ENCODE data around the gene FAM117A.
A peak's percentile ranks its signal among the peaks of the same experiment; 100 is the strongest.
"Not testable (repeated sequence)": the region's sequence is repeated elsewhere in the genome, so short reads cannot be mapped to it uniquely, and the experiment has no call there.

The FAM117A gene

DNA sequence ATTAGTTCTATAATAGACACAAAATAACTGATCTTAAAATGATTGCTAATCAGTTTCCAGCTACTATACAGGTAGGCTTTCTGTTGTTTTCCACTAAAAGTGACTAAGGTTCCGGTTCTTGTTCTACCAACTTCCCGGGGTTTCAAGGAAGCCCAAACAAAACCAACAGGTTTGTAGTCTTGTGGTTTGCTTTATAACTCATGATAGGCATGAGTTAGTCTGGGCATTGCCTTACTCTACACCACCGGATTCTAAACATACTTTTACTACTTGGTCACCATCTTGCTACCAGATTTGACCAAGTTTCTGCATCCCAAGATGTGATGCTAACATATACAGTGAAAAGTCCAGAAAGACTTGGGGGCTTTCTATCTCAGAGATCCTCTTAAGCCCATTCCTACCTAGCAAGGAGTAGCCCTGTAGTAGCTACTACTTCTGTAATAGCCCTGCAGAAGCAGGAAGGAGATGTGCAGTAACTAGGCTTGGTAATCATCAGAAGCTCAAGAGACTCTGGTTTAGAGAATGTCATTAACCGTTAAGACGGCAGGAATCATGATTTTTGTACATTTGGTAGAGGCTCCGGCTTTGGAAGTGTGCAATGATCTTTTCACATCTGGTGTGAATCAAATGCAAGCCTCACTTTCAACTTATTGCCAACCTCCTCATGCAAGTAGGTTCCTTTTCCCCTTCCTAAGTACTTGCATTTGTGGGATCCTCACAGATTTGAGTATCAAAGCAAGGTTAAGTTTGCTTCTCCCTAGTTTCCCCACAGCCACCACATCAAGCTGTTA, 1.6 kb downstream of the FAM117A start:
- DNase-seq, result no peak

DNA sequence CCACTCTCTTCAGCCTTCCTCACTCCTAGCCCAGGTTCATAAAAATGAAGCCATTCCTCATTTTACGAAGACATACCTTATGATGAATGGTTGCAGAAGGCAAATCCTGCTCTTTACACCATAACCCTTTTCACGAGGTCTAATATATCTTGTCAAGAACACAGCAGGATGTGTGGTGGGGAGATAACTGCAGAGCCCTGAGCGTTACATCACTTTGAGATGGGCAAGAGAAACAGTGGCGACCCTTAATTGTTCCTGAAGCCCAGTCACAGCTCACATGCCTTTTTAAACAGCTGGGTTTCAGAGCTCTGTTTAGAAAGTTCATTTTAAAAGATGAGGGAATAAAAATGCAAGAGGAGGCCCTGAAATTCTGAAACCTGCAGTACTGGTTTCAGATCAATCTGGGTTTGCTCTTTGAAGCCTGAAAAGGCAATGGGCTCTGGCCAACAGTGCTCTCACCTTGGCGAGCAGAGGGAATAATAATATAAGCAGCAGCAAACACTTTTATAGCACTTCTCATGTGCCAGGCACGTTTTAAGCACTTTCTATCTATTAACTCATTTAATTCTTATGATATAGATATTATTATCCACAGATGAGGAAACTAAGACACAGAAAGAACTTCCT, 2.9 kb downstream of the FAM117A start:
- DNase-seq, result no peak

DNA sequence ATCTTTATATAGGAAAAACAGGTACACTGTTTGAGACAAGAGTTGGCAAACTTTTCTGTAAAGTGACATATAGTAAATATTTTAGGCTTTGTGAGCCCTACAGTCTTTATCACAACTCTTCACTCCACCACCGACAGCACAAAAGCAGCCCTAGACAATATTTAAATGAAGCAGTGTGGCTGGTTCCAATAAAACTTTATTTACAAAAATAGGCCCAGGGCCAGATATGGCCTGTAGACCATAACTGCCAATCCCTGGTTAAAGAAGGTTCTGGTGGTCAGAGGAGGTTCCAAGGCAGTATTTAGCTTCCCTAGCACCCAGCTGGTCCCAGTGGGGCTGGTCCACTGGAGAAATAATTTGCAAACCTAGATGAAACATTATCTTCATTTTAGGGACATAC, 3.6 kb downstream of the FAM117A start:
- no peak for DNase-seq

DNA sequence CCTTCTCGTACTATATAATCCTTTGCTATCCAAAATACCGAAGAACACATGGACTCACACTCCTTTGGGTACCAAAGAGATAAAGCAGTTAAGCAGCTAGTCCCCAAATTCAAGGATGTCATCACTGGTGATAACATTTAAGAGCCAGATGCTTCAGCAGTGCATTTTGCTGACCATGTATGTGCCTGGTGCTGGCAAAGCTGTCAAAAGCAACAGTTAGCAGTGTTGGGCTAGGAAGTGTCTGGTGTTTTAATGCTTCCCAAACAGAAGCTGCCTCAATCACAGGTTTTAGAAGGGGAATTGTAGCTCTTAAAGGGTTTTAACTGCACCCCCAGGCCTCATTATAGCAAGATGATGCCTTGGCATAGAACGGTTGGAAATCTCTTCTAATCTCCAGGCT, 4.7 kb downstream of the FAM117A start:
- DNase-seq, result no peak

DNA sequence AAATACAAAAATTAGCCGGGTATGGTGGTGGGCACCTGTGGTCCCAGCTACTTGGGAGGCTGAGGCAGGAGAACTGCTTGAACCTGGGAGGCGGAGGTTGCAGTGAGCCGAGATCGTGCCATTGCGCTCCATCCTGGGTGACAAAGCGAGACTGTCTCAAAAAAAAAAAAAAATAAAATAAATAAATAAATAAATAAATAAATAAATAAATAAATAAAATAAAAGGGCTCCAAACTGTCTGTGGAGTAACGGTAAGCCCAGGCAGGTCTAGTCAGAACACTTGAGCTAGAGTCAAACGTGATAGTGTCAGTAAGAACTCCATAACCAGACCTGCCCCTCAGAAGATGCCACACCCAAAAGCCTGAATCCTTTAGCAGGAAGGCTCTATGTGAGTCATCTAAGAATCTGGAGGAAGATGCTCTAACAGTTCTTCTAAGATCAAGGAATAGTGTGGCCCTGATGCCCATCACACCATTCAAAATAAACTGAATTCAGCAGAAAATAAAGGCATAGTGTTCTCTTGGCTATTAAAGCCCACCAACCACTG, 5.4 kb downstream of the FAM117A start:
- not testable (repeated sequence) for DNase-seq

DNA sequence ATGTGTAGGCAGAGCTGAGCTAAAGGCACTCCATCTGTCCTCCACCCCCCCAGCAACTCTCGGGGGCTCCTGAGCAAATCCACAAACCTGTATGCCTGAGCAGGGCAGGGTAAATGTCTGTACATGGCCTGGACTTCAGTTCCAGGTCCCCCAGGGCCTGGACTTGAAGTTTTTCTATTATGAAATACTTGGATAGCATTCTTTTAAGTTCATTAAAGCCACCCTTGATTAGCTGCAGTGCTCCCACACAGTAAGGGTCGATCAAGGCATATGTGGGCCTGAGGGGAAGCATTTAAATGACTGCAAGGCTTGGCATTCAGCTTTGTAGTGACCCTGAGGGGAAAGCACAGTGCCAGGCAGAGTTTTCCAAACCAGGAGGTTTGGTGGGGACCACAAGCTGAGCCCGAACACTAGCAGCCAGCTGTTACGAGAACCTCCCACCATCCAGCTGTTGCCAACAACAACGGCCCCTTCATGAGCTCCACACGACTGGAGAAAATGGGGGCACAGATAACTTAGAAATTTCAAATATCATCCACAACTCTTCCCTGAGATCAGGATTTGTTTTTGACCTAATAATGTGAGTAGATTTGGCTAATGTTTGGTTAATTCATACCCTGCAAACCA, 6.7 kb downstream of the FAM117A start:
- no peak for DNase-seq

DNA sequence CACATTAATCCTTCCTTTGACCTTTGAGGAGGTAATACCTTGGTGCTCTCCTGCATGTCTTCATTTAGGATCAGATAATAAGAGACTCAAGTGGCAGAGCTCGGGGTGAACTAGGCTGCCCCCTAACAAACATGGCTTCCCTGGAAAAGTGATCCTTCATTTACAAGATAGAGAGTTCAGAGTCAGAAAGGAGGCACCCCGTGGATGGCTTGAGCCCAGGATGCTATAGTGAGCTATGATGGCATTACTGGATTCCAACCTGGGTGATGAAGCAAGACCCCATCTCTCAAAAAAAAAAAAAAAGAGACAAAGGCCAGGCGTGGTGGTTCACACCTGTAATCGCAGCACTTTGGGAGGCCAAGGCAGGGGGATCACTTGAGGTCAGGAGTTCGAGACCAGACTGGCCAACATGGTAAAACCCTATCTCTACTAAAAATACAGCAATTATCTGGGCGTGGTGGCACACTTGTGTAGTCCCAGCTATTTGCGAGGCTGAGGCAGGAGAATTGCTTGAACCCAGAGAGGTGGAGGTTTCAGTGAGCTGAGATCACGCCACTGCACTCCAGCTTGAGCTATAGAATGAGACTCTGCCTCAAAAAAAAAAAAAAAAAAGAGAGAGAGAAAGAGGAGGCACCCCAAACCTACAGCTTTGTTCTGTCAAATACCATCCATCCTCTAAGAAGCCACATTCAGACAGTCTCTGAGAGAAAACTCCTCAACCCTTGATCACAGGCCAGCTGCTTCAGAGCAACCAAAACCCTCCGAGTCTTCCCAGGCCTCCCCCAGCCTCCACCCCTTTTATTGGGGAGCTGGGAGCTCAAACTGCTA, 7.4 kb downstream of the FAM117A start:
- DNase-seq, result no peak

DNA sequence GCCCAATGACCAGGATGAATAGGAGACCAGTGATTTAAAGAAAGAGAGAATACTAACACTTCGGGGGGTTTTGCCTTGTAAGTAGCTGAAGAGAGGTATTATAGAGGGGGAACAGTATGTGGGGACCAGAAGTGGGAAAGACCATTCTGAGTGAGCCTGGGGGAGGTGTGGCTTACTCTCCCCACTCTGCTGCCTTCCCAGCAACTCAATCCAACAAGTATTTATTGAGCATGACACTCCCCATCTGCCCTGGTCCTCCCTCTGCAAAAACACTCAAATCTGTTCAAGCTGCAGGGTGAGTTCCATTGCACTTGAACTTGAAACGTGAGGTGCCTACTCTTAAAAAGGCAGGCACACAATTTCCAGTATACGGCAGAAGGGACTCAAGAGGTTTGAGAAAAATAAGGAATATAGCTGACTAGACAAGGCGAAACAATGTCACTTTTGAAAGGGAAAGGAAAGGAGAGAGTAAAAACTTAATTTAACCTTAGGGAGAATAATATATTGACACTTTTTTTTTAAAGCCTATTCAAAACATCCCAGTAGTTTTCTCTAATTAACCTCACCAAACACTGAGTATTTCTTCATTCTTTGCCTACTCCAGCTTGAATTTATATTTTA, 8.2 kb downstream of the FAM117A start:
- DNase-seq, result no peak

DNA sequence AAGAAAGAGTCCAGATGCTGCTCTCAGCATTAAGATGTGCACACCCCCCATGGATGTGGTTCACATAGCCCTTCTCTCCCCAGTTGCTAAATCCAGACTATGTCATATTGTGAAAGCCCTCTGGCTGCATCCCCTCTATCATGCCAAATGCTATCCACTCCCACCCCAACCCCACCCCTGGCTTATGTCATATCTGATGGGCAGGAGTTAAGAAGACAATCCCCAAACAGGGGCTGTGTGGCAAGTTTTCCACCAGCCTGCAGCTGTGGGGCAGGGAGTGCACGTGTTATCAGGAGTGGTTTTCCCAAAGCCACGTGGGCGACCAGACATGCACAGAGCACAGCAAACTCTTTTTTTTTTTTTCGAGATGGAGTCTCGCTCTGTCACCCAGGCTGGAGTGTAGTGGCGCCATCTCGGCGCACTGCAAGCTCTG, 10.0 kb downstream of the FAM117A start:
- no peak for DNase-seq

DNA sequence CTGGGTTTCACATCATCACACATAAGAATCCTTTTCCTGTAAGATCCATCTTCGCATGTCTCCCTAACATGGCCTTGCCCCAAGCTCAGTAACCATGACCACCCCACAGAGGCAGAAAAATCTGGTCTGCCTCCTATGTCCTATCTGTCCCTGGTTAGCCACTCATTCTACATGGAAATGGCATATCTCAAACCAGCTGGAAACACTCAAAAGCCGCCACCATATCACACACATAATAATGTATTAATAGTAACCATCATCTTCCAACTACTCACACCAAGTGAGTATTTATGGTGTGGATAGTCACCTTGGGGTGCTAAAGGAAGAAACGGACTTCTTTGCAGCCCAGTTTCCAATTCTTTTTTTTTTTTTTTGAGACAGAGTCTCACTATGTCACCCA, 11.4 kb downstream of the FAM117A start:
- DNase-seq, result no peak

DNA sequence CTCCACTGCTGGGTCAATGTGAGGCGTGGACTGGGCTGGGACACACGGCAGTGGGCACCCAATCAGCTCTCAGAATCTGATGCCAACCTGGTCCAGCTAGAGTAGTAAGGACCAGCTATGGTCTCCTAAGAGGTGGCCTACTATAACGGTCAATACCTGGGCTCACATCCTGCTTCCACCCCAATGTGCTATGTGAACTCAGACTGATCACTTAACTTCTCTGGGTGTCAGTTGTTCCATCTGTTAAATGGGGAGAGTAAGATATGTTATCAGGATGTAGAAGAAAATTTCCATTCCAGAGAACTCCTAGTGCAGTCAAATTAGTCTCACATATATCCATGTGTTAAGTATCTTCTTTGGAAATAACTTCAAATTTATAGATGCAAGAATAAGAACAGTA, 14.2 kb downstream of the FAM117A start:
- no peak for DNase-seq

DNA sequence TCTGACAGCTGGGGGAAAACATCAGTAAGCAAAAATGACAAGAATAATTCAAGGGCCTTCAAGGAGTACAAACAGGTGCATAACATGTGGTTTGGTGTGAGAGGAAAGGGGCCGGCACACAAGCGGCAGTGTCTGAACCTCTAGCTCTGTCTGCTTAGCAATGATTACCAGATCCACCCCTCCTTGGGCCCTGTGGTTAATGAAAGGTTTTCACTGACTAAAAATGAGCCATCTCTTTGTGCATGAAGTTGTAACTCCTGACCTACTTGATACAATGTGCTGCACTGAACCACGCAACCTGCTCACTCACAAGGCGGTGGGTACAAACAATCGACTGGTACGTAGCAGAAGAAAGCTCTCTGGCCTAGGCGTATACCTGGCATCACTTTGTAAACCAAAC, 15.1 kb downstream of the FAM117A start:
- no peak for DNase-seq

DNA sequence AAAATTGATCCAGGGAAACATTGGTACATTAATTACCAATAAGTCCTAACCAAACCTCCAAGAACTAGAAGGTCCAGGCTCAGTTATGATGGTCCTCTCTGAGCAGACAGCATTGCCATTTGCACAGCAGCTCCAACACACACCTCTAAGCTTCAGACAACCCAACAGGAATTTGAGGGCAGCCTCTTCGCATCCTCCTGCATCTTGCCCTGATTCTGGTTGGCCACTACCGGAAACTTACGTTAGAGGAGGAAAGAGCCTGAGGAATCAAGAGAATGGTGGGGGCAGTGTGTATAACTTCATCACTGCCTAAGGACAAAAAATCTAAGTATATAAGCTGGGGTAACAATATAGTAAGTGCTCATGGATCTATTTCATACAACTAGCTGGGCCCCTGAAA, 15.7 kb downstream of the FAM117A start:
- no peak for DNase-seq

DNA sequence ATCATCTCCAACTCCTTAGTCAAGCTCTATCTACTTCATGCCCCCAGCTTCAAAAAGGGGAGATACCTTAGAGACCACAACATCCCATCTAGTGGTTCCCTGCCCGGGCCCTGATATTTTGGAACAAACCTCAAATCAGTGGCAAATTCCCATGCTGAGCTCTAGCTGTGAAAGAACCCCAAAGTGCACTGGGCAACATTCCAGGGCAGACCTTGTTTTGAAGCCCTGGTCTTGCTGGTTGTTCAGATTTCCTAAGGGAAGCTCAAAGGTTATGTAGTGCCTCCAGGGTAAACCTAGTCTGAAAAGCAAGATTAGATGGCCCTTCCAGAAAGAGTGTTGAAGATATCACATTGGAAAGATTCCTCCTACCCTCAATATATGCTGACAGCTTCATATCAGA, 16.3 kb downstream of the FAM117A start:
- no peak for DNase-seq

DNA sequence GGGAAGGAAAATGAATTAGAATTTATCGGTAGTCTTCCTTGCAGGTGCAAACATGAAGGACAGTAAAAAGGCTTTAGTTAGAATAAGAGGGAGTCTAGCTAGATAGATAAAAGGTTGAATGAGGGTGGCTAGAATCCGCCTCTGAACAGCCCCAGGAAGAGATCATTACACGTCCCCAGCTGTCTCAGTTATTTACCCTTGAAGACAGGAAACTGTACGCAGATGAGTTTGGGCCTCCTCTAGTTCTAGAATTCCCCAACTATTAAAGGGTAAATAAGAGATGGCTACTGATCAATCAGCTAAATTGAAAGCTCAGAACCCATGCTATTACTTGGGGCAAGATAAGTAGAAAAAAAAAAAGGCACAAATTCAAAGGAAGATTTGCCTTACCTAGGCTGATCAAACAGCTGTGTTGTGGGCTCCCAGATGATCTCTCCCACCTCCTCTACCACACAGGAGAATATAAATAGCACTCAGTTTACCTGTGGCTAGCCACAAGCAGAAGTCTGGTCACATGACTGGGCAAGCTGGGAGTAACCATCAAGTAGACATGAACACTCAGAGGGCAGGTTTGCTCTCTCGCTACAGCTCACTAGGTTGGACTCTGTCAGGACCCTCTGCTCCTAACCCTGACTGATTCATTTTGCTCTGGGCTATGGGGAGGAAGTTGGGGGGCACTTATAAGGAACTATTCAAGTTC, 17.0 kb downstream of the FAM117A start:
- no peak for DNase-seq

DNA sequence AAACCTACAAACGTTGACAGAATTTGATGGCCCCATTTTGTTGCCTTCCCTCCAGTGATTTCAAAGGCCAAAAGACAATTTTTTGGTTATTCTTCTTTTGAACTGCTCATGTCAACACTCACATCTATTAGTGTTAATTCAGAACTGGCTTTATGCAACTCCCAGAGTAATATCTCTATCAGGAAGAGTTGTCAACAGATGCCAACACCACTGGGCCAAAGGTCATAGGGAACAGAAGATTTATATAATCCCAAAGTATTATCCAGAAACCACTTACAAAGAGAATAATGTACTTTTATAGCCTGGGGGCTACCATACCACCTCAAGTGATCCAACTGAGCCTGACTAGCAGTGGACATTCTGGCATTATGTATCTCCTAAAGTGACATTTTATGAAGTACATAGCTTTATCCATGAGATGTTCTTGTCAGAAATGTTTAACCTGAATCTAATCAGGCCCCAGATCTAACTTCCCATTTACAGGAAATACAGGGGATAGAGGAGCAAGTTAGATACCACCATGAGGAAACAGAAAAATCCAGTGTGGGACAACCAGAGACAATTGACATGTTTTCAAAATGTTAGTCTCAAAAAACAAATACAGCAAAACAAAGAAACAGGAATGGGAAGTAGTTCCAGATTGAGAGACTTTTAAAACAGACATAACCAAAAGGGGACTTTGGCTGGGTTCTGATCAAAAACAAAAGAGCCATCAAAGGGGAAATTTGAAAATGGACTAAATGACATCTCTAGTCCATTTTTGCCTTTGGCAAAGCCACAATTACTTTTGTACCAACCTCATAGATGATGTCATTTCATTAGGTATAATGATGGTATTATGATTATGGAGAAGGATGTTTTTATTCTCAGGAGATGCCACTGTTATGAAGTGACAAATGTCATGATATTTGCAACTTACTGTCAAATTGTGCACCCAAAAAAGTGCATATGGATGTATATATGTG, 18.5 kb downstream of the FAM117A start:
- no peak for DNase-seq

DNA sequence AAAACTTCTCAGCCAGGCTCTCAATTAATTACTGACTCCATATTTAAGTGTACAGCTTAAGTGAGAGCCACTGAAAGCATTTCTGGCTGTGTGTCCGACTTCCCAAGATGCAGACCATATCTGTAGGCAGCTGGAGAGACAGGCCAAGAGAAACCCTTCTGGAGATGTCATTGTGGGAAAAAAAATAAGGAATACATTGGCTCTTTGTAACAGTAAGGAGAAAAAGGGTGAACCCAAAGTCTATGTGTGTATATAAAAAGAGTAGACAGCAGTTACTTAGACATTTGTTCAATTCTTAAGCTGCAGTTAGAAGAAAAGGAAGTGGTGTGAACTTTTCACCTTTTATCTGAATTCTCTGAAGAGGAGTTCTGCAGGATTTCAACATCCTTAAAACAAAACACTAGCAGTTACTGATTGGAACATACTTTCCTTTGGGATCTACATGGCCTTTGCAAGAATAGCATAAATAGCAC, 21.7 kb downstream of the FAM117A start:
- peak; percentile 37 for DNase-seq

DNA sequence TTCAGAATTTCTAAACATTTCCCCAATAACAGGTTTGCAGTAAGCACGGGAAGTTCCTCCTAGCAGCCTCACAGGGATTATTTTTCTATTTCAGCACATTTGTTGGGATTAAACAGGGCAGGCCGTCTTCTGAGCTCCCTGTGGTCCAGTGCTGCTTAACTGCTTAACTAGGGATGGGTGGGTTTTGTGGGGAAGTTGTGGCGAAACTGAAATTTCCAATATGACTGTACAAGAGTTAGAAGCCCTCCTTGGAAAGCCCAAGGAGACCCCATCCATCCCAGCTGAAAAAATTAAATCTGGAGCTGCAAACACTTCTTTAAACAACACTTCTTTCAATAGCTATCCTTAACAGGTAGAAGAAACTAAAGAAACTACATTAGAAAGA, 22.2 kb downstream of the FAM117A start:
- no peak for DNase-seq

DNA sequence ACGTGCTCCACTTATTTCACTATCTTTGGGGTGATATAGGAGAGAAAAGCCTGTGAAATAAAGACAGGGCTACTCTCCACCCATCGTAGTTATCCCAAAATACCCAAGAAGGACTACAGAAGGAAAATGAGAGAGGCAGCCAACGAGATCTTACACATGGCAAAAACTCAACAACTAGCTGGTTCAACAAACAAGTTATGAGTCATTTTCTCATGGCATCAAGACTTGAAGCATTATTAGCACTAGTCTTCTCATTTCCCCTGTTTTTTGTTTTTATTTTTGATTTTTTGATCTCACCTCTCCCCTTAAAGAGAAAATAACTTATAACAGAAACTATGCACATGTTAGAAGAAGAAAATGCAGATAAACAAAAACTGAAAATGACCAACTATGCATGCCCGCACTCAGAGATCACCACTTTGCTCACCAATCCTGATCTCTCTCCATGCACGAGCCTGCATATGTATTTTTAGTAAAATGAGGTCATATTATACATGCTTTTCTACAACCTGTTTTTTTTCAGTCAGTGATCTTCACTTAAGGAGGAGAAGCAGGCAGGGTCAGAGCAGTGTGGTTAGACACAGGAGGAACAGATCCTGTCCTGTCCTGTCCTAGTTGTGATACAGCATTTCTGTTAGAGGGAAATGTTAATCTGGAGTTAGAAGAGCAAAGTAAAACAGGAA, 22.8 kb downstream of the FAM117A start:
- peak; percentile 46 for DNase-seq

All from inflammatory macrophage treated with lipopolysaccharide for 4 hours (primary cell).